HepG2 (cell line): ENCODE measurements around the gene CCDC157. TPM values are rescaled to one million over a fixed set of nuclear protein-coding genes. Genes with fewer than 3 reads are reported as not detected.
A peak's percentile ranks its signal among the peaks of the same experiment; 100 is the strongest.

Experiments used
- ARID3A ChIP-seq: IDR thresholded peaks from 2 replicates; pipeline ENCODE4 v1.6.1; 2012; ENCODE audit warnings: low read depth, low read length, improper control_type of control experiment
- CBX1 ChIP-seq: IDR thresholded peaks from one replicate; pipeline ENCODE4 v1.6.1; 2016; ENCODE audit warnings: antibody characterized with exemption, low read depth
- DMAP1 ChIP-seq: IDR thresholded peaks from 2 replicates; pipeline ENCODE4 v1.6.1; 2016
- GATAD1 ChIP-seq: IDR thresholded peaks from 2 replicates; pipeline ENCODE4 v1.6.1; 2016; ENCODE audit warnings: missing genetic modification reagents, missing compliant biosample characterization
- ISL2 ChIP-seq: sonication (generic); formaldehyde crosslinking; IDR thresholded peaks from 2 replicates; pipeline ENCODE4 v1.5.0; 2020; ENCODE audit warnings: missing genetic modification reagents
- MEIS2 ChIP-seq: sonication (generic); formaldehyde crosslinking; IDR thresholded peaks from 2 replicates; pipeline ENCODE4 v1.9.0; 2021; ENCODE audit warnings: mild to moderate bottlenecking, missing genetic modification reagents
- MLXIP ChIP-seq: sonication (generic); formaldehyde crosslinking; IDR thresholded peaks from 2 replicates; pipeline ENCODE4 v1.9.0; 2021; ENCODE audit warnings: missing genetic modification reagents, borderline replicate concordance
- NFE2L1 ChIP-seq: sonication (generic); formaldehyde crosslinking; IDR thresholded peaks from 2 replicates; pipeline ENCODE4 v1.4.0; 2020; ENCODE audit warnings: missing genetic modification reagents, mild to moderate bottlenecking, borderline replicate concordance
- SOX5 ChIP-seq: IDR thresholded peaks from 2 replicates; pipeline ENCODE4 v1.6.1; 2016; ENCODE audit warnings: borderline replicate concordance
- SRSF9 ChIP-seq: fragments of 200-400 bp; formaldehyde crosslinking; IDR thresholded peaks from 2 replicates; pipeline ENCODE4 v1.6.1; 2018; ENCODE audit warnings: borderline replicate concordance, mild to moderate bottlenecking, low read depth, low read length; ENCODE audit not compliant: insufficient read depth, poor library complexity, severe bottlenecking
- XRCC5 ChIP-seq: fragments of 200-400 bp; formaldehyde crosslinking; optimal IDR thresholded peaks from 2 replicates; pipeline ENCODE3; 2017; ENCODE audit warnings: mild to moderate bottlenecking, low read length
- ZBTB2 ChIP-seq: sonication (generic); formaldehyde crosslinking; IDR thresholded peaks from 2 replicates; pipeline ENCODE4 v1.8.0; 2022; ENCODE audit warnings: low read depth, missing genetic modification reagents
- ZNF12 ChIP-seq: sonication (generic); formaldehyde crosslinking; IDR thresholded peaks from 2 replicates; pipeline ENCODE4 v1.5.0; 2020; ENCODE audit warnings: missing genetic modification reagents
- ZNF24 ChIP-seq: fragments of 450-650 bp; IDR thresholded peaks from 2 replicates; pipeline ENCODE4 v1.6.1; 2017; ENCODE audit warnings: antibody characterized with exemption, mild to moderate bottlenecking
- ZNF407 ChIP-seq: sonication (generic); formaldehyde crosslinking; IDR thresholded peaks from one replicate; pipeline ENCODE4 v1.5.1; 2020; ENCODE audit warnings: mild to moderate bottlenecking, missing genetic modification reagents; ENCODE audit errors: not compliant biosample characterization
- ZNF674 ChIP-seq: sonication (generic); formaldehyde crosslinking; IDR thresholded peaks from 2 replicates; pipeline ENCODE4 v1.5.0; 2020; ENCODE audit warnings: low read depth, mild to moderate bottlenecking, missing genetic modification reagents
- polyA plus RNA-seq, 8 experiments: library from polyadenylated mRNA; depleted of rRNA in 3 of 8; stranded (reverse) in 7 of 8; unstranded in 1 of 8; fragments of >200 nt; fragmentation: Illumina TruSeq in 4 of 8; extraction: Trizol in 4 of 8; gene quantifications; 2 replicates each; pipeline versions ENCODE4 v1.2.1 to v1.2.3, GENCODE V29; 2011 to 2016; ENCODE audit warnings: low read depth in 4 of 8, missing spikeins in 1 of 8, mixed read lengths in 1 of 8; ENCODE audit not compliant: insufficient read depth in 1 of 8
- total RNA-seq, 5 experiments: library from RNA; depleted of rRNA; stranded (reverse); fragments of >200 nt; fragmentation: Illumina TruSeq; extraction: Trizol; gene quantifications; 2 replicates each; pipeline ENCODE4 v1.2.3, GENCODE V29; 2016; ENCODE audit warnings: low read depth in 1 of 5

The CCDC157 gene
- total and polyA plus RNA-seq, 2 of the 13 experiments (the other 11 are each of a cell fraction or from before 2014, with no cell fraction given) = 1.4 to 1.6 TPM

GRCh38 chr22:30326706-30327362 lies 30.0 kb upstream of the CCDC157 start, which contains the start of gene TBC1D10A (continued):
- peak; percentile 20; the same call in 1 of the 2 replicates for TF ChIP-seq GATAD1 (CRISPR knock-in tag)
- TF ChIP-seq ZNF24 = no peak
- TF ChIP-seq ISL2 = no peak
- no peak for TF ChIP-seq ZNF12 (CRISPR knock-in tag)
- TF ChIP-seq ZNF407 (CRISPR knock-in tag) = no peak
- no peak for TF ChIP-seq ARID3A
- TF ChIP-seq NFE2L1 = no peak
- TF ChIP-seq SOX5 (CRISPR knock-in tag) = no peak
- no peak for TF ChIP-seq SRSF9
- TF ChIP-seq DMAP1 (CRISPR knock-in tag) = no peak; the same call in 1 of the 2 replicates
- TF ChIP-seq ZBTB2 (CRISPR knock-in tag) = no peak
- TF ChIP-seq MEIS2 (CRISPR knock-in tag) = peak; percentile 85
- no peak for TF ChIP-seq XRCC5
- TF ChIP-seq MLXIP (CRISPR knock-in tag) = no peak
- TF ChIP-seq ZNF674 (CRISPR knock-in tag) = no peak
- TF ChIP-seq CBX1 = no peak
